HG03060 (cell line): ENCODE data around the gene ZNRF4.

Source experiments
- ATAC-seq: cut with Tn5 transposase; IDR thresholded peaks from one replicate; pipeline ENCODE4 v1.9.1; 2021; ENCODE audit warnings: low read depth, moderate number of reproducible peaks; ENCODE audit not compliant: unreplicated experiment

ZNRF4 gene

GRCh38 chr19:5501907-5502306 lies 46.7 kb downstream of the ZNRF4 start:
- ATAC-seq, result no peak

- ATAC-seq, result no peak
These were observed 48.4 kb downstream of the ZNRF4 start for GRCh38 chr19:5503598-5503997.

DNA sequence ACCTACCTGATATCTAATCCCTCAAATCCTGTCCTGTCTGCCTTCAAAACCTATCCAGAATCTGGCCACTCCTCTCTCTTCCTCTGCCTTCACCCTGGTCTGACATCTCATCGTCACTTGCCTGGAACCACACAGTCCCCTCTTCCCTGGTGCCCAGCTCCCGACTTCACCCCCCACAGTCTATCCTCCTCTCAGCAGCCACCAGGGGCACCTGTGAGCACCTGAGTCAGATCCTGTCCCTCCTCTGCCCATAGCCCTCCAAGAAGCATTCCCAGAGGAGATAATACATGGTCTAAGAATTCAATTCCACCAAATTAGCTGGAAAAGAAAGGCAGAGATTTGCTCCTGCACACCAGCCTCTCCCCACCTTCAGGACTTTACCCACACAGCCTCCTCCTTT lies 48.9 kb downstream of the ZNRF4 start:
- no peak for ATAC-seq
